GM19328 (cell line): ENCODE data around the gene SLC39A3.

Experiments
- ATAC-seq: cut with Tn5 transposase; IDR thresholded peaks from one replicate; pipeline ENCODE4 v1.9.1; 2021; ENCODE audit warnings: mild to moderate bottlenecking, moderate library complexity; ENCODE audit not compliant: unreplicated experiment

Gene SLC39A3

DNA sequence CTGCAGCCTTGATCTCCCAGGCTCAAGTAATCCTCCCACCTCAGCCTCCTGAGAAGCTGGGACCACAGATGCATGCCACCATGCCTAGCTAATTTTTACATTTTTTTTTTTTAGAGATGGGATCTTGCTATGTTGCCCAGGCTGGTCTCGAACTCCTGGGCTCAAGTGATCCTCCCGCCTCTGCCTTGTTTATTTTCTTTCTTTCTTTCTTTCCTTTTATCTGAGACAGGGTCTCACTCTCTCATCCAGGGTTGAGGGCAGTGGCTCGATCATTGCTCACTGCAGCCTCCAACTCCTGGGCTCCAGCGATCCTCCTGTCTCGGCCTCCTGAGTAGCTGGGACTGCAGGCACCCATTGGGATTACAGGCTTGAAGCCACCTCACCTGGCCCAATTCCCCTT, 33.6 kb downstream of the SLC39A3 start:
- ATAC-seq: no peak

DNA sequence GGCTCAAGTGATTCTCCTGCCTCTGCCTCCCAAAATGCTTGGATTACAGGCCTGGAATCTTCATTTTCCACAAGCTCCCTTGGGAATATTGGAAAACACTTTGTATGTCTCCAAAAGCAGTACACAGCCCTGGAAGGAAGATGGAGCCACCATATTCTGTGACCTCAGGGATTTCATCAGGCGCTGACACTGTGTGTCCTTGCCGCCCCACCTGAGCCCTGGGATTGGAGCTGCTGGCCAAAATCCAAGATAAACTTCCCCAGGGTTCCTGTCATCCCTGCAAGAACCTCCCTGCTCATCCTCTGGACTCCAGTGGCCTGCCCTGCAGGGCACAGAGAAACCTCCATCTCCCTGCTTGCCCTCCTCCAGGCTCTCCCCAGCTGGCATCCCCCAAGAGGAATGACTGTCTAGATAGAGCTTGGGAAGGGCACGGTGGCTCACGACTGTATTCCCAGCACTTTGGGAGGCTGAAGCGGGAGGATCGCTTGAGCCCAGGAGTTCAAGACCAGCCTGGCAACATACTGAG, 36.1 kb downstream of the SLC39A3 start:
- ATAC-seq: no peak

DNA sequence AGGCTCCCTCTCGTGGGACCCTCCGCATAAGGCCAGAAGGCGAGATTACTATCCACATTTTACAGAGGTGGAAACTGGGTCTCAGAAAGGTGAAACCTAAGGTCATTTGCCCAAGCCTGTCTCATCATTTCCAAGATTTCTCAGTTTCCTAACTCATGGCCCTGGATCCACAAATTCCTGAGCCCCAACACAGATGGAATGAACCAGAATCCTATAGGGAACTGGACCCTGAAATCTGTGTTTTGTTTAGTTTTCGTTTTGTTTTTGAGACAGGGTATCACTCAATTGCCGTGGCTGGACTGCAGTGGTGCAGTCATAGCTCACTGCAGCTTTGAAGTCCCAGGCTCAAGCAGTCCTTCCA, 36.8 kb downstream of the SLC39A3 start:
- no peak for ATAC-seq

DNA sequence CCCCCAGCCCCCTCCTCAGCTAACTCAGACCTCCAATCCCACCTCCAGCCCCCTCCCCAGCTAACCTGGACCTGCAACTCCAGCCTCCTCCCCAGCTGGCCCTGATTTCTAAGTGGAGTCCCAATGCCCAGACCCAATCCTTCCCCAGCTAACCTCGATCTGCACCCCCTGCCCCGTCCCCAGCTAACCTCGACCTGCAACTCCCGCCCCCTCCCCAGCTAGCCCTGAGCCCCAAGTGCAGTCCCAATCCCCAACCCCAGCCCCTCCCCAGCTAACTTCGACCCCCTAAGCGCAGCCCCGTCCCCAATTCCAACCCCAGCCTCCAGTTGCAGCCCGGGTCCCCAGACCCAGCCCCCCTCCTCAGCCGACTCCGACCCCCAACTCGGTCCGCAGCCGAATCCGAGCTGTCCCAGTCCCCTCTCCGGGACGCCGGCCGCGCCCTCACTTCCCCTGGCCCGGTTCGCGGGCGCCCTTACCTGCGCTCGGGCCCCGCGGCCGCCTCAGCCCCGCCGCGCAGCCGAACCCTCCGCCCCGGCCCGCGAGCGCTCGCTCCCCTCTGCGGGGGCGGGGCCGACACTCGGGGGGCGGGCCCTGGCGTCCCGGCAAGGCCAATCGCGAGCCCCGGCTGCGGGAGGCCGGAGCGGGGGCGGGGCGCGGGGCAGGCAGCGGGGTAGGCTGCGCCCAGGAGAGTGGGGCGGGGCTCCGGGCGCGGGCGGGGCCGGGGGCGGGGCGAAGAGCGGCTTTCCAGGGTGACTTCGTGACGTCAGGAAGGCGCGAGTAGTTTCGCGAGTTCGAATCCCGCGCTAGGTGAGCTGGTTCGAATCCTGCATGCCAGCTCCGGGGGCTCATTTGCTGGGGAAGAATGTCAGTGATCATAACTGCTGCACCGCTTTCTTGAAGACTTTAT, 37.4 kb downstream of the SLC39A3 start, which contains the start of gene GNG7:
TSS of gene GNG7 (minus strand) at position 525 of the 907 bp plus-strand sequence. CDS start 182,006 bp downstream, outside the sequence.
- peak; percentile 82 for ATAC-seq

DNA sequence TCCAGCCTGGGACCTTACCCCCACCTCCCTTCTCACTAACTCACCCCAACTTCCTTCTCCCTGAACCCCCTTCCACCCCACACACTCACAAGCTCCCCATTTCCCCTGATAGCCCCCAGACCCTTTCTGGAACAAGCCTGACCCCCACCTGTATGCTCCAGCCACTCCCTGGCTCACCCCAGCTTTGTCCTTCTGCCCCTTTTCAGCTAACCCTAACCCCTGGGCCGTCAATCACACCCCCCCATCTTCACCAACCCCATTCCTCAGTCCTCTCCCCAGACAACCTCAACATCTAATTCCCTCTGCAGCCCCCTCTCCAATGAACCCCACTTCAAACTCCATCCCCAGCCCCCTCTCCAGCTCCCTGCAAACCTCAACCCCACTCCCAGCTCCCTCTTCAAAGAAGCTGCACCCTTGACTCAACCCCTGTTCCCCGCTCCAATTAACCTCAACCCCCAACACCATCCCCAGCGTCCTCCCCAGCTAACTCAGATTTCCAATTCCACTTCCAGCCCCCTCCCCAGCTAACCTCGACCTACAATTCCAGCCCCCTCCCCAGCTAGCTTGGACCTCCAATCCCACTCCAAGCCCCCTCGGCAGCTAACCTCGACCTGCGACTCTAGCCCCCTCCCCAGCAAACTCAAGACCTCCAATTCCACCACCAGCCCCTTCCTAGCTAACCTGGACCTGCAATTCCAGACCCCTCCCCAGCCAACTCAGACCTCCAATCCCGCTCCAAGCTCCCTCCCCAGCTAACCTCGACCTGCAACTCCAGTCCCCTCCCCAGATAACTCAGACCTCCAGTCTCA, 38.3 kb downstream of the SLC39A3 start:
- no peak for ATAC-seq

DNA sequence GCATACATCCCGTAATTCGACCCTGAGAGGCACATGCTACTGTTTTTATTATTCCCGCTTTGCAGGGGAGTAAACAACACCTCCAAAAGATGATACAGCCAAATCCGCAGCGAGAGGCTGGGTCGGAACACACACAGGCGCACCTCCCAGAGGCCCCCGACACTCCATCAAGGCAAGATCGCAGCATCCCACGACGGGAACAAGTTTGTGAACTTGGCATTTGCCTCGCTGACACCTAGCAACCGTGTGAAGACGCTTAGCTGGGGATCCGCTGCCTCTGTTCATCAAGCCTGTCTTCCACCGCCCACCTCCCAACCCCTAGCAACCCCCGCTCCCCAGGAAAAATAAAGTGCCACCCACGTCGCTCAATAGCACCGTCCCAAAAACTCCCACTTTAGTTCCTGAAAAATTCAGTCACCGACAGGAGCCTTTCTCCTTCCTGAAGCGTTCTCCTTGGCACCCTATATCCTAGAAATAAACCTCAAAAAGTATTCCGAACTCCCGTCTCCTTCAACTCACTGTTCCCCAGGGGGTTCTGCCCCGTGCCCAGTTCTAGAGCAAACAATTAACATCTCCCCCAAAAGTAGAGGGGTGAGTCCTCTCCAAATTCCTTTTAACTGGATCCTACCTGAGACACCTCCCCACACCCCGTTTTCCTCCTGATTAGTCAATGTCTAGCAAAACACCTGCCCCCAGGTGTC, 39.0 kb downstream of the SLC39A3 start:
- no peak for ATAC-seq

DNA sequence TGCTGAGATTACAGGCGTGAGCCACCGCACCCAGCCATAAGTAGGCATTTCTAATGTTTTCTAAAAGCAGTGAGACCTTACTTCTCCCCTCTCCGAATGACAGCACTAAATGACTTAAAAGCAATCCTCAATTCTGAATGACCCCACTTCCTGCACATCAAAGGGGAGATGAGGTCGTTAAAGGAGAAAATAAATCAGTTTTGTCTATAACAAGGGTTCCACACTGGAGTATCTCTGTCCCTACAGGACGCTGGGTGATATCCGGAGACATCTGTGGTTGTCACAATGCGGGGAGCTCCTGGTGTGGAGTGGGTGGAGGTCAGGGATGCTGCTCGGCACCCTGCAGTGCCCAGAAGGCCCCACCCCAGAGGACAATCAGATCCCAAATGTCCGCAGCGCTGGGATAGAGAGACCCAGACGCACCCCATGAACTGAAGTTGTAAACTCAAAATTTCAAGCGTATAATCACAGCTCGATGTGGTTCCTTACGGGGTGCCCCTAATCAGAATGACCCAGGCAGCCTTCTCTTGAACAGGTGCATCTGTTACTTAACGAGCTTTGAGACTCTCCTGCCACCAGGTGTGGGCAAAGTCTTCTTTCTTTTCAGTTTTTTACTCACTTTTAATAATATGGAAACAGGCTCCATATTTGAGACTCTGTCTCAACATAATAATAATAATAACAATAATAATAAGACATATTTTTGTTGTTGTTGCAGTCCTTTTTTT, 40.2 kb downstream of the SLC39A3 start:
- no peak for ATAC-seq

DNA sequence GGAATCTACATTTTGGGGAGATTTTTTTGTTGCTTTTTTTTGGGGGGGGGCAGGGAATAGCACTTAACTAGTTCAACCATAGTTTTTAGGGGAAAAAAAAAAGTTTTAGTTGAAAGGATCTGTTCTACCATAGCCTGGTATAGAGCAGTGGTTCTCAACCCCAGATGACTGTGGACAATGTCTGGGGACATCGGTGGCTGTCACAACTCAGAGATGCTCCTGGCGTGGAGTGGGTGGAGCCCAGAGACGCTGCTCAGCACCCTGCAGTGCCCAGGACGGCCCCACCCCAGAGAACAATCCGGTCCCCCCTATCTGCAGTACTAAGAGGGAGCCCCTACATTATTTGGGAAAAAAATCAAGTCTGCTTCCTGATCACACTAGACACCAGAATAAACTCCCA, 45.6 kb downstream of the SLC39A3 start:
- no peak for ATAC-seq

DNA sequence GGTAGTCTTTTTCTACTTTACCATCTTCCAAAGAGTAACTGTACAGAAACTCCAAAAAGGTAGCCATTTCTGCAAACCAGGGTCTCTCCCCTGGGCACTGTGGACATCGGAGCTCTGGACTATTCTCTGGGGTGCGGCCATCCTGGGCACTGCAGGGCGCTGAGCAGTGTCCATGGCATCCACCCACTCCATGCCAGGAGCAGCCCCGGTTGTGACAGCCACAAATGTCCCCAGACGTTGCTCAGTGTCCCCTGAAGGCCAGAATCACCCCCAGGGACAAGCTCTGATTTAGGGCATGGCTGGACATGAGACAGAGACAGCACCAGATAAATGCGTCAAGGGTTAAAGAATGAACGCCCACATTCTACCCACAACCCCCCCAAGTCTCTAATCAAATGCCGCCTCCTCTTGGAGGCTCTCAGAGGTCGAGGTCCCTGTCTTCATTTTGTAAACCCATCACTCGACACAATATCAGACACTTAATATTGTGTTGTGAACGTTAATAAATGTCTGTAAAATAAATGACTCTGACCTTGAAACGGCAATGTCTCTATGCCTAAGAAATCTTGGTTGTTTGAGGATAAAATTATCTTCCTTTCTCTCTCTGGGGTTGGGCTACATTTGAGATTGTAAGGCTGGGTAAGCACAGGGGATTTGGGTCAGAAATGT, 46.2 kb downstream of the SLC39A3 start:
- no peak for ATAC-seq

DNA sequence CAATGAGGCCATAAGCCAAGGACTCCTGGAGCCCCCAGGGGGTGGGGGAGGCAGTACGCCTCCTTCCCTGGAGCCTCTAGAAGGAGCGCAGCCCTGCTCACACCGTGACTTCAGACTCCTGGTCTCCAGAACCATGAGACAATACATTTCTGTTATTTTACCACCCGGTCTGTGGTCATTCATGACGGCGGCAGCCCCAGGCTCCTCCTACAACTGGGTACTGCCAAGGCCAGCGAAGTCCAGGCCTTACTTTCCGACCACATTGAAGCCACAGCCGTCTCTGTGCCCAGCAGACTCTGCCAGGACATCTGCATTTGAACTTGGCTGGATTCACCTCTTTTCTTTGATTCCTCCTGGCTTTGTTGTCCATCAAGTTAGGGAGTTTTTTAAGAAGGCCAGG, 47.9 kb downstream of the SLC39A3 start:
- ATAC-seq: no peak

DNA sequence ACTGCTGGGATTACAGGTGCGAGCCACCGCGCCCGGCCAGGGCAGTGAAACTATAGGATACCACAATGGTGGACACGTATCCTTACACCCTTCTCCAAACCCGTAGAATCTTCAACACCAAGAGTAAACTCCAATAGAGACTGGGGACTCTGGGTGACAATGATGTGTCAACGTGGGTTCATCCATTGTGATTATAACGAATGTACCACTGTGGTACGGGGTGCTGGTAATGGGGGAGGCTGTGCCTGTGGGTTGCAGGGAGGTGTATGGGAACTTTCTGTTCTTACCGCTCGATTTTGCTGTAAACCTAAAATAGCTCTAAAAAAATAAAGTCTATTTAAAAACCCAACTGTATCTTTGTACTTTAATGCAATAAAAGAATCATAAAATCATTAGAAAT, 49.0 kb downstream of the SLC39A3 start:
- ATAC-seq: no peak

DNA sequence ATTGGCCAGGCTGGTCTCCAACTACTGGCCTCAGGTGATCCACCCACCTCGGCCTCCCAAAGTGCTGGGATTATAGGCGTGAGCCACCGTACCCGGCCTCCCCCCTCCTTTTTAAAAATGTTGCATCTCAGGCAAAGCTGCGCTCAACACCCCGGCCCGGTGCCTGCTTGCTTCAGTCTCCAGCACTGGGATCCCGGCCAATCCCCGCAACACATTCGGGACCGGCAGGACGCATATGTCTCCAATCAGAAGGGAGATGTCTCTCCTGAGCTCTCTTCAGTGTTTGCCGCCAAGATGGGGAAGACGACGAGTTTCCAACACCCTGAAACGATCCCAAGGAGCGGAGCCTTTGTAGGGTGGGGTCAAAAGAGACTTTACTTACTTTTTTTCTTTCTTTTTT, 53.5 kb downstream of the SLC39A3 start:
- ATAC-seq: no peak

DNA sequence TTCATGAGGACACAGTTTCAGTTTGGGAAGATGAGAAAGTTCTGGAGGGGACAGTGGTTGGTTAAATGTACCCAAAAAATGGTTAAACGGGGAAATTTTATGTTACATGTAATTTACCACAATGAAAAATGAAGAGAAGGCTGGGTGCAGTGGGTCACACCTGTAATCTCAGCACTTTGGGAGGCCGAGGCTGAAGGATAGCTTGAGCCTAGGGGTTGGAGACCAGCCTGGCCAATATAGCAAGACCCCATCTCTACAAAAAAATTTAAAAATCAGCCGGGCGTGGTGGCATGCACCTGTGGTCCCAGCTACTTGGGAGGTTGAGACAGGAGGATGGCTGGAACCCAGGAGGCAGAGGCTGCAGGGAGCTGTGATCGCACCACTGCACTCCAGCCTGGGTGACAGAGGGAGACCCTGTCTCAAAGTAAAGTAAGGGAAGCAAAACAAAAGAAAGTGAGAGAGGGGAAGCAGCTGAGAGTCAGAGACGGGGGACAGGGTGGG, 54.6 kb downstream of the SLC39A3 start:
- ATAC-seq: no peak

DNA sequence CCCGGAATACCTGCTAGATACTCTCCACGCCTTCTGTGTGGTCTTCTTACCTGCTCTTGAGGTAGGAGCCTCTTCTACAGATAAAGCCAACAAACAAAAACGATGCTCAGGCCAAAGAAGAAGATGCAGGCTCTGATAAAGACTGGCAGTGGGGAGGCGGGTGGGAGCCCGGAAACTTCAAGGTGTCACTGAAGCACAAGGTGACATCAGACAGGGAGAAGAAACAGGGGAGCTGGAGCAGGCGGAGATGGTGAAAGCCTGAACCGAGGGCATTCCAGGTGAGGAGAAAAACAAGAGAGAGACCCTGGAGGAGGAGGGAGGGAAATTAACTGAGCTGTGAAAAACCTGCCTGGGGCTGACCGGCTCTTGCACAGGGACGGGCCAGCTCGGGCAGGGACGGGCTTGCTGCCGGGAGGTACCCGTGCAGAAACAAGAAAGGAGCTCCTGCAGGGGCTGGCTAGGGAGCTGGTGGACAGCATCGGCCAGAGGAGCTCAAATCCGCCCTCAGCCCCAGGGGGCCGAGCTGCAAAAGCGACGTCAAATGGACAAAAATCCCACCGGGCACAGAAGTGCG, 56.3 kb downstream of the SLC39A3 start:
- ATAC-seq: no peak
